ENCODE data around the gene SLC27A2.

GRCh38 chr15:50183112-50183794 is 1.3 kb downstream of the SLC27A2 start:
- TF ChIP-seq GABPA (IDR thresholded peaks at IDR 0.05; ENCODE audit: low read depth) = no peak
- TF ChIP-seq REST (IDR thresholded peaks at IDR 0.05; ENCODE audit: low read depth, low read length) = no peak
- TF ChIP-seq POLR2A (IDR thresholded peaks at IDR 0.05; ENCODE audit: low read depth, low read length) = no peak
- TF ChIP-seq FOXK2 (IDR thresholded peaks at IDR 0.05) = no peak

Data from GM12878 (cell line).